GM12891 (cell line): ENCODE measurements around the gene ARHGAP24.

Experiments used
- POLR2A ChIP-seq: IDR thresholded peaks from 2 replicates; pipeline ENCODE4 v1.6.1; 2011; ENCODE audit warnings: low read depth, low read length, control low read depth
- POLR2AphosphoS5 ChIP-seq: IDR thresholded peaks from 2 replicates; pipeline ENCODE4 v1.6.1; 2011; ENCODE audit warnings: low read depth, low read length, control low read depth
- SPI1 ChIP-seq: IDR thresholded peaks from 2 replicates; pipeline ENCODE4 v1.6.1; 2011; ENCODE audit warnings: low read depth, low read length, control low read depth
- TAF1 ChIP-seq: IDR thresholded peaks from 2 replicates; pipeline ENCODE4 v1.6.1; 2011; ENCODE audit warnings: low read depth, low read length, control low read depth

- TF ChIP-seq POLR2A = no peak
- TF ChIP-seq POLR2AphosphoS5 = no peak
- no peak for TF ChIP-seq SPI1
- no peak for TF ChIP-seq TAF1
These were observed 22.8 kb upstream of the ARHGAP24 start for GRCh38 chr4:85452058-85452731.
